SU-DHL-6 (cell line): Measurements from ENCODE around the gene ANKRD27.
"Not testable (repeated sequence)": the region's sequence is repeated elsewhere in the genome, so short reads cannot be mapped to it uniquely, and the experiment has no call there.

ENCODE experiments used
- H2AFZ ChIP-seq: fragments of 200-600 bp; sonication (generic); 2 replicates; pipeline ENCODE4 v1.6.1; 2014; ENCODE audit warnings: low read depth, mild to moderate bottlenecking, moderate library complexity, mixed read lengths, antibody characterized with exemption, low read length; ENCODE audit not compliant: severe bottlenecking
- H3F3A ChIP-seq: fragments of 200-600 bp; shearing (Covaris generic); 2 replicates; pipeline ENCODE4 v1.6.0; 2016; ENCODE audit warnings: antibody characterized with exemption, mild to moderate bottlenecking; ENCODE audit not compliant: insufficient read depth
- H3K27ac ChIP-seq: fragments of 200-600 bp; sonication (generic); 2 replicates; pipeline ENCODE4 v1.5.1; 2016; ENCODE audit warnings: low read depth, mild to moderate bottlenecking, low read length, moderate library complexity, mixed read lengths
- H3K27me3 ChIP-seq: fragments of 200-600 bp; sonication (generic), shearing (Covaris generic); 2 replicates; pipeline ENCODE4 v1.6.0; 2014; ENCODE audit warnings: mild to moderate bottlenecking, low read length
- H3K36me3 ChIP-seq: fragments of 200-600 bp; sonication (generic); 2 replicates; pipeline ENCODE4 v1.6.1; 2014; ENCODE audit warnings: mild to moderate bottlenecking, low read length, mixed read lengths
- H3K4me2 ChIP-seq: fragments of 300-600, 200-600 bp; shearing (Covaris generic), sonication (generic); 2 replicates; pipeline ENCODE4 v1.6.0; 2014; ENCODE audit warnings: low read length, low read depth, mild to moderate bottlenecking; ENCODE audit not compliant: poor library complexity, severe bottlenecking
- H3K4me3 ChIP-seq: fragments of 200-600 bp; sonication (generic); 2 replicates; pipeline ENCODE4 v1.5.1; 2014; ENCODE audit warnings: antibody characterized with exemption, low read length, mild to moderate bottlenecking, mixed read lengths; ENCODE audit not compliant: insufficient read depth, poor library complexity, severe bottlenecking
- H3K79me2 ChIP-seq: fragments of 200-600 bp; sonication (generic); 2 replicates; pipeline ENCODE4 v1.6.1; 2014; ENCODE audit warnings: mild to moderate bottlenecking, low read length, moderate library complexity; ENCODE audit not compliant: insufficient read depth
- H3K9ac ChIP-seq: fragments of 200-600 bp; sonication (generic); 2 replicates; pipeline ENCODE4 v1.7.0; 2014; ENCODE audit warnings: mild to moderate bottlenecking, low read length
- H3K9me2 ChIP-seq: fragments of 200-600 bp; sonication (generic); replicated peaks from 2 replicates; pipeline ENCODE4 v1.6.1; 2014; ENCODE audit warnings: low read length; ENCODE audit not compliant: insufficient read depth
- H3K9me3 ChIP-seq: fragments of 200-600 bp; sonication (generic); 2 replicates; pipeline ENCODE4 v1.6.1; 2014; ENCODE audit warnings: low read length, mixed read lengths; ENCODE audit not compliant: insufficient read depth
- H4K20me1 ChIP-seq: fragments of 200-600 bp; sonication (generic); 2 replicates; pipeline ENCODE4 v1.6.1; 2014; ENCODE audit warnings: low read depth, mild to moderate bottlenecking, antibody characterized with exemption, low read length, moderate library complexity, mixed read lengths
- EZH2phosphoT487 ChIP-seq: fragments of 200-600 bp; sonication (generic), shearing (Covaris generic); conservative IDR thresholded peaks from 2 replicates; pipeline ENCODE4 v1.6.1; 2018; ENCODE audit warnings: mild to moderate bottlenecking, antibody characterized with exemption, low read length, moderate library complexity, mixed read lengths
- TF ChIP-seq, protein P1 (sequence below): fragments of 200-600 bp; sonication (generic); IDR thresholded peaks from one replicate; pipeline ENCODE4 v1.5.1; 2017; ENCODE audit warnings: antibody characterized with exemption, mild to moderate bottlenecking, low read length, moderate library complexity; ENCODE audit not compliant: insufficient read depth, poor library complexity, severe bottlenecking

ANKRD27 gene

DNA sequence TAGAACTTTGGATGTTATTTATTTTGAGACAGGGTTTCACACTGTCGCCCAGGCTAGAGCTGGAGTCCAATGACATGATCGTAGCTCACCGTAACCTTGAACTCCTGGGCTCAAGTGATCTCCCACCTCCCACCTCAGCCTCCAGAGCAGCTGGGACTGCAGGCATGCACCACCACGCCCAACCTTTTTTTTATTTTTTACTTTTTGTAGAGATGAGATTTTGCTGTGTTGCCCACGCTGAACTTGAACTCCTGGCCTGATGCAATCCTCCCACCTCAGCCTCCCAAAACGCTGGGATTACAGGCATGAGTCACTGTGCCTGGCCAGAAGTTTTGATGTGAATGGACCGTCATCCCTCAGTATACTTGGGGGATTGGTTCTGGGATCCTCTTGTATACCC lies 13.7 kb downstream of the ANKRD27 start:
- no peaks in the 10 kb centered on the region for H3K9me2 ChIP-seq
- H3F3A ChIP-seq, result 0 out of 2 replicates have a peak, but pooled peaks cover 5% of the 10 kb centered on the region
- peaks cover 63% of the 10 kb centered on the region for H3K79me2 ChIP-seq
- no peak overlapping the region for H3K9ac ChIP-seq
- H4K20me1 ChIP-seq, result peaks cover 15% of the 10 kb centered on the region
- H3K9me3 ChIP-seq, result no peaks in the 10 kb centered on the region
- H3K4me3 ChIP-seq, result no peak overlapping the region
- no peak overlapping the region for H3K27ac ChIP-seq
- no peak overlapping the region for H3K4me2 ChIP-seq
- no peak overlapping the region for H2AFZ ChIP-seq
- H3K27me3 ChIP-seq, result no peaks in the 10 kb centered on the region
- no peaks in the 10 kb centered on the region for H3K36me3 ChIP-seq
- TF ChIP-seq, protein P1, sequence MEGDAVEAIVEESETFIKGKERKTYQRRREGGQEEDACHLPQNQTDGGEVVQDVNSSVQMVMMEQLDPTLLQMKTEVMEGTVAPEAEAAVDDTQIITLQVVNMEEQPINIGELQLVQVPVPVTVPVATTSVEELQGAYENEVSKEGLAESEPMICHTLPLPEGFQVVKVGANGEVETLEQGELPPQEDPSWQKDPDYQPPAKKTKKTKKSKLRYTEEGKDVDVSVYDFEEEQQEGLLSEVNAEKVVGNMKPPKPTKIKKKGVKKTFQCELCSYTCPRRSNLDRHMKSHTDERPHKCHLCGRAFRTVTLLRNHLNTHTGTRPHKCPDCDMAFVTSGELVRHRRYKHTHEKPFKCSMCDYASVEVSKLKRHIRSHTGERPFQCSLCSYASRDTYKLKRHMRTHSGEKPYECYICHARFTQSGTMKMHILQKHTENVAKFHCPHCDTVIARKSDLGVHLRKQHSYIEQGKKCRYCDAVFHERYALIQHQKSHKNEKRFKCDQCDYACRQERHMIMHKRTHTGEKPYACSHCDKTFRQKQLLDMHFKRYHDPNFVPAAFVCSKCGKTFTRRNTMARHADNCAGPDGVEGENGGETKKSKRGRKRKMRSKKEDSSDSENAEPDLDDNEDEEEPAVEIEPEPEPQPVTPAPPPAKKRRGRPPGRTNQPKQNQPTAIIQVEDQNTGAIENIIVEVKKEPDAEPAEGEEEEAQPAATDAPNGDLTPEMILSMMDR, result no peak
- TF ChIP-seq EZH2phosphoT487, result no peak

DNA sequence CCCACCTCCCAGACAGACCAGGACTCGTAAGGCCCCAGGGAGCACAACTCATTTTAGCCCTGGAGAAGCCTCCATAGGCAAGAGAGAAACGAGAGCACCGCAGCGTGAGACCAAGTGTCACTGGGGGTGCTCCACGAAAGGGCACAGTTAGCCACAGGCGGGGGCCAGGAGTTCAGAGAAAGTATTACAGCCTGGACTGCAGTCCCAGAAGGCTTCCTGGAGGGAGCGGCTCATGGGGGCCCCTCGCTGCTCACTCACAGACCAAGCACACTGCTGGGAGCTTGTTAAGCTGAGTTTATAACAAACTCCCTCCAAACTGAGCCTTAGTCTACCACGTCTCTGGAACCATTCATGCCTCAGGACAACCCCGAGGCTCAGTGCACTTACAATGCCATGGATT lies 16.5 kb downstream of the ANKRD27 start:
- Histone ChIP-seq H2AFZ (no peak overlapping the region), H3K36me3 (no peaks in the 10 kb centered on the region), H3F3A (0 out of 2 replicates have a peak, but pooled peaks cover 5% of the 10 kb centered on the region), H3K27me3 (no peaks in the 10 kb centered on the region), H3K9me3 (no peaks in the 10 kb centered on the region), H3K4me2 (no peak overlapping the region), H3K4me3 (no peak overlapping the region), H4K20me1 (peaks cover 15% of the 10 kb centered on the region), H3K9ac (no peak overlapping the region), H3K27ac (no peak overlapping the region), H3K79me2 (peaks cover 50% of the 10 kb centered on the region), H3K9me2 (no peaks in the 10 kb centered on the region)
- TF ChIP-seq, protein P1, result no peak
- no peak for TF ChIP-seq EZH2phosphoT487

DNA sequence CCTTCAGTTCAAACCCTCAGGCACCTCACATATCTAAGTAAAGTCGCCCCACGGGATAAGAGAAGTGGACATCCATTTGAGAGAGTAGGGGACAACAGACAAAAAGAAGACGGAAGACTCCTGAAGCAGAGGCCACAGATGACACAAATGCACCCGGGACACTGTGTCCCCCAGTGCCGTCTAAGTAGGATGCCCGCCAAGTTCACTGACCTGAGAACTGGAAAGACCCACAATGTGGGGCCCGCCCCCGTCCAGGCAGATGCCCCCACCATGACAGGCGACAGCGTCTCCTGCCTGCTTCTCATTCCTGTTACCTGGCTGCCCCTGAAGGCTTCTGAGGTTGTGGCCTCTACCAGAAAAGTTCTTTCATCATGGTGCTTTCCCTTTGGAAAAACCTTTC lies 16.9 kb downstream of the ANKRD27 start:
- Histone ChIP-seq H3K79me2 (peaks cover 49% of the 10 kb centered on the region), H3K4me3 (no peak overlapping the region)

DNA sequence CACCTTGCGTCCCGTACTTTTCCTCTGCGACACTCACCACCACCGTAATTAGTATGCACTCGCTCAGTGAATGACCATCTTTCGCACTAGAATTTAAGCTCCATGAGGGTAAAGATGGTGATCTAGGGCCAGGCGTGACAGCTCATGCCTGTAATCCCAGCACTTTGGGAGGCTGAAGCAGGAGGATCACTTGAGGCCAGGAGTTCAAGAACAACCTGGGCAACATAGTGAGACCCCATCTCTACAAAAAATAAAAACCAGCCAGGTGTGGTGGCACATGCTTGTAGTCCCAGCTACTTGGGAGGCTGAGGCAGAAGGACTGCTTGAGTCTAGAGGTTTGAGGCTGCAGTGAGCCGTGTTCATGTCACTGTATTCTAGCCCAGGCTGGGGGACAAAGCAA lies 18.6 kb downstream of the ANKRD27 start:
- H3K4me3 ChIP-seq, H3K27me3 ChIP-seq, H3K4me2 ChIP-seq, H3K36me3 ChIP-seq, H3K9me2 ChIP-seq, H3F3A ChIP-seq, H3K9me3 ChIP-seq, H3K27ac ChIP-seq, H3K9ac ChIP-seq, H4K20me1 ChIP-seq, H2AFZ ChIP-seq: not testable (repeated sequence)
- peaks cover 36% of the 10 kb centered on the region for H3K79me2 ChIP-seq

More for the DNA sequence above, 16.9 kb downstream of the ANKRD27 start:
- no peaks in the 10 kb centered on the region for H3K9me2 ChIP-seq
- 0 out of 2 replicates have a peak, but pooled peaks cover 5% of the 10 kb centered on the region for H3F3A ChIP-seq
- no peaks in the 10 kb centered on the region for H3K9me3 ChIP-seq
- H3K27me3 ChIP-seq, result no peaks in the 10 kb centered on the region
- no peak overlapping the region for H3K9ac ChIP-seq
- TF ChIP-seq EZH2phosphoT487, result no peak
- TF ChIP-seq, protein P1, result no peak
- no peak overlapping the region for H3K4me2 ChIP-seq
- H4K20me1 ChIP-seq, result peaks cover 11% of the 10 kb centered on the region; the same call in 1 of the 2 replicates
- no peak overlapping the region for H3K27ac ChIP-seq
- no peaks in the 10 kb centered on the region for H3K36me3 ChIP-seq
- H2AFZ ChIP-seq, result no peak overlapping the region
